ENCODE data around the gene CAVIN3.

GRCh38 chr11:6285019-6285418 lies 35.3 kb downstream of the CAVIN3 start:
- TF ChIP-seq TOX (CRISPR knock-in tag; IDR thresholded peaks at IDR 0.05; ENCODE audit: borderline replicate concordance) (no peak), RARB (CRISPR knock-in tag; IDR thresholded peaks at IDR 0.05) (no peak), ZC3H10 (CRISPR knock-in tag; IDR thresholded peaks at IDR 0.05) (no peak), ESRRG (CRISPR knock-in tag; IDR thresholded peaks at IDR 0.05) (no peak), CREB5 (CRISPR knock-in tag; IDR thresholded peaks at IDR 0.05; ENCODE audit: low read depth) (no peak)

Data from SK-N-SH treated with all-trans-retinoic acid at 6 μM for 48 hours (cell line).